ENCODE results near the gene HLTF.

The HLTF gene, protein sequence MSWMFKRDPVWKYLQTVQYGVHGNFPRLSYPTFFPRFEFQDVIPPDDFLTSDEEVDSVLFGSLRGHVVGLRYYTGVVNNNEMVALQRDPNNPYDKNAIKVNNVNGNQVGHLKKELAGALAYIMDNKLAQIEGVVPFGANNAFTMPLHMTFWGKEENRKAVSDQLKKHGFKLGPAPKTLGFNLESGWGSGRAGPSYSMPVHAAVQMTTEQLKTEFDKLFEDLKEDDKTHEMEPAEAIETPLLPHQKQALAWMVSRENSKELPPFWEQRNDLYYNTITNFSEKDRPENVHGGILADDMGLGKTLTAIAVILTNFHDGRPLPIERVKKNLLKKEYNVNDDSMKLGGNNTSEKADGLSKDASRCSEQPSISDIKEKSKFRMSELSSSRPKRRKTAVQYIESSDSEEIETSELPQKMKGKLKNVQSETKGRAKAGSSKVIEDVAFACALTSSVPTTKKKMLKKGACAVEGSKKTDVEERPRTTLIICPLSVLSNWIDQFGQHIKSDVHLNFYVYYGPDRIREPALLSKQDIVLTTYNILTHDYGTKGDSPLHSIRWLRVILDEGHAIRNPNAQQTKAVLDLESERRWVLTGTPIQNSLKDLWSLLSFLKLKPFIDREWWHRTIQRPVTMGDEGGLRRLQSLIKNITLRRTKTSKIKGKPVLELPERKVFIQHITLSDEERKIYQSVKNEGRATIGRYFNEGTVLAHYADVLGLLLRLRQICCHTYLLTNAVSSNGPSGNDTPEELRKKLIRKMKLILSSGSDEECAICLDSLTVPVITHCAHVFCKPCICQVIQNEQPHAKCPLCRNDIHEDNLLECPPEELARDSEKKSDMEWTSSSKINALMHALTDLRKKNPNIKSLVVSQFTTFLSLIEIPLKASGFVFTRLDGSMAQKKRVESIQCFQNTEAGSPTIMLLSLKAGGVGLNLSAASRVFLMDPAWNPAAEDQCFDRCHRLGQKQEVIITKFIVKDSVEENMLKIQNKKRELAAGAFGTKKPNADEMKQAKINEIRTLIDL

DNA sequence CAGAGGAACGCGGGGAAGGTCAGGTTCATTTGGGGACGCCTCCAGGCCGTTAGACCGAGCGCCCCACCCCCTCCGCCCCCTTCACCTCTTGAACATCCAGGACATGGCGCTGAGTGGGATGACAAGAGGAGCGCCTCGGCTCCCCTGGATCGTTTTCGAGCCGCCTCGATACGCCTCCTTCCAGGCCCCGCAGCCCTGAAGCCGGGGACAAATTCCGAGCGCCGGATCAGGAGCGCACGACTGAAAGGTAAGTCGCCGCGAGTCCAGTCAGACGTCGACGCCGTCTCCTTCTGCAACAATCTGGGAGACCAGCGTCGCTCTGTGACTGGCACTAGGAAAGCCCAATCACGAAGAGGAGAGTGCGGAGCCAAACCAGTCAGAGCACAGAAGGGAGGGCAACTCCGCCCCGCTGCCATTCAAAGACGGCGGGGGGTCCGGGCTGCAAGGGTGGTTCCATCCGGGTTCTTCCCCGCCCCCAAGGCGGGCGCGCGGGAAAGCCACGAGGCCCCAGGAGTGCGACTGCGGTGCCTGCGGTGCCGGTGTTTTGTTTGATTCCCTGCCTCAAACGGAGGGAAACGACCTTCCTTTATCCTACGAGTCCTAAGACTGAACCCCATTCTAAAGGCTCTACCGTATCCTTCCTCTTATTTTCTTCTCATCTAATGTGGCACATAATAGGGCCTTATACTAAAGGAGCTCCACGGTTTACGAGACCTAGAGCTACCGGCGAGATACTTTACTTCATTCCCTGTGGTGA is at the start of gene HLTF:
TSS of gene HLTF (minus strand) at position 302 of the 757 bp plus-strand sequence. CDS start at position 105, 197 bp downstream.
- ATAC-seq, result peak; percentile 99
- peak within 1 kb of the TSS; percentile 81 to 89 for H3K27ac Mint-ChIP-seq
- no peaks in the 10 kb centered on the region for H3K27me3 Mint-ChIP-seq
- H3K9me3 Mint-ChIP-seq, result no peaks in the 10 kb centered on the region
- peaks cover 25% of the 10 kb centered on the region for H3K4me1 Mint-ChIP-seq
- DNase-seq, result peak; percentile 84 to 93
- H3K4me3 Mint-ChIP-seq, result peak within 1 kb of the TSS; percentile 97

DNA sequence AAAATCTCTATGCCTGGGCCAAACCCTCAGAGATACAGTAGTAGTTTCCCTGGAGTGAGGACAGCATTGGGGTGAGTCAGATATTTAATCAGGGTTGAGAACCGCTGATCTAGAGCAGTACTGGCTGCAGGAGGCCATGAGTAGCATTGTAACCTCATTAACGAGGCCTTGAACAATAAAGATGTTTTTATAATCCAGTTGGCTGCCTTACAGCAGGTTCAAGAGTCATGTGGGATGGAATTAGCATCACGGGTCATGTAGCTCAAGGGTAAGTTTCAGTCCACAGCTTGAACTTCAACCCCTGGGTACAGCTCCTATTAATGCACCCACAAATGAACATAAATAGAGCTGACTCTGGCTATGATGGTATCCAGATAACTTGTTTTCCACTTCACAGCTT is 48.2 kb upstream of the HLTF start:
- ATAC-seq (no peak), DNase-seq (no peak)
- Mint-ChIP-seq H3K27me3 (no peaks in the 10 kb centered on the region), H3K4me1 (peaks cover 36% of the 10 kb centered on the region), H3K27ac (no peak overlapping the region), H3K4me3 (no peak overlapping the region), H3K9me3 (no peaks in the 10 kb centered on the region)

DNA sequence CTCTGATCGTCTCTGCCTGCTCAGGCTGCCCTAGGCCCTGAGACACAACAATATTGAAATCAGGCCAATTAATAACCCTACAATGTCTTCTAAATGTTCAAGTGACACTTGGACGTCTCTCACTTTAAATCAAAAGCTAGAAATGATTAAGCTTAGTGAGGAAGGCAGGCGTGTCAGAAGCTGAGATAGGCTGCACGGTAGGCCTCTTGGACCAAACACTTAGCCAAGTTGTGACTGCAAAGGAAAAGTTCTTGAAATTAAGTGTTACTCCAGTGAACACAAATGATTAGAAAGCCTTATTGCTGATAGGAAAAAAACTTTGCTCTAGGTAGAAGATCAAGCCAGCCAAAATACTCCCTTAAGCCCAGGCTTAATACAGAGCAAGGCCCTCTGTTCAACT is 45.3 kb upstream of the HLTF start:
- peak overlapping the region; percentile 31 to 87 for H3K27ac Mint-ChIP-seq
- H3K27me3 Mint-ChIP-seq, result no peaks in the 10 kb centered on the region
- no peak for DNase-seq
- peaks cover 45% of the 10 kb centered on the region for H3K4me1 Mint-ChIP-seq
- no peak for ATAC-seq
- H3K4me3 Mint-ChIP-seq, result peak overlapping the region; percentile 40 to 91
- no peaks in the 10 kb centered on the region for H3K9me3 Mint-ChIP-seq

DNA sequence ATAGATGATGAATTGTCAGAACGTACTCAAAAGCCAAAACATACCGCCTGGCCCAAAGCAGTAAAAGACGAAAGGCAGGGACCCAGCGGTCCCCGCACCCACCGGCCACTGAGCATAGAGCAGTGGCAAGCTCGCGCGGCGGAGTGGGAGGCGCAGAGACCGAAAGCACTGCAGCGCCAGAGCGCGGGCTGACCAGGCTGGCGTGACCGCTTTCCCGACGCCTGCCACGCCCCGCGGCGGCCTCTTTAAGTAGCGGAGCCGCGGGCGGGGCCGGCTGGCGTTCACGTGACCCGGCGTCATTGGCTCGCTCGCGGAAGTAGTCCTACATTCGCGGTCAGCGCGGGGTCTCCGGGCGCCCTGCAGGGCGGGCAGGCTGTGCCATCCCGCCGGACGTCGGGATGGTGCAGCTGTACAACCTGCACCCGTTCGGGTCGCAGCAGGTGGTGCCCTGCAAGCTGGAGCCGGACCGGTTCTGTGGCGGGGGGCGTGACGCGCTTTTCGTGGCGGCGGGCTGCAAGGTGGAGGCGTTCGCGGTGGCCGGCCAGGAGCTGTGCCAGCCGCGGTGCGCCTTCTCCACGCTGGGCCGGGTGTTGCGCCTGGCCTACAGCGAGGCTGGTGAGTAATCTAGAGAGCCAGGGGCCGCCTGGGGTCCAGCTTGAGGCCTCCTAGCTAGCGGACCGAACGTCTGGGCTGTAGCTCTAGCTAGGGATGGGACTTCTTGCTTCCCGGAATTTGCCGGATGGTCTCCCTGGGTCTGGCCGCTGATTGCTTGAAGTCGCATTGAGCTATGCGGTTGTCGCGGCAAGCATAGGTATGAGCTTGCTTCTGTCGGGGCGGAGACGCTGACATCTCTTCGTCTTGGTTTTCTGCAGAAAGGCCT is 43.2 kb upstream of the HLTF start, which contains the start of gene HPS3:
TSS of gene HPS3 (plus strand) at position 313 of the 880 bp plus-strand sequence. CDS start at position 399, 86 bp downstream.
- peak; percentile 91 for ATAC-seq
- Mint-ChIP-seq H3K27me3 (peaks cover 5% of the 10 kb centered on the region), H3K4me3 (peak within 1 kb of the TSS; percentile 91 to 93), H3K4me1 (peaks cover 44% of the 10 kb centered on the region), H3K27ac (peak within 1 kb of the TSS; percentile 91 to 92), H3K9me3 (no peaks in the 10 kb centered on the region)
- peak; percentile 77 to 82 for DNase-seq

DNA sequence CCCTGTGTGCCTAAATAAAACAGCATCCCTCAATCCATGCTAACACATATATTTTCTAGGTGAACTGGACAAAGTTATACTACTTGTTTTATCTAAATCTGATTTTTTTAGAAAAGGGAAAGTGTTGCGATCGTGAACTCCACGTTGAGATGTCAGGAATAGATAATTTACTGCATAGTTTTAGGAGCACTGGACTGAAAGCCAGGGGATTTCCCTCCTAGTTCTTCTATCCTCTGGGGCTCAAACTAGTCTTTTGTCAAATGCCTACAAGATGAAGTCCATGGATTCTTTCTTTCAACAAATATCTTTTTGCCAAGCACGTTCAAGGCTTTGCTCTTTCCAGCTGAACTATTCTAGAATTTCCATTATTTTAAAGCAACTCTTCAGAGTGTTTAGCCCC is 42.5 kb upstream of the HLTF start:
- no peaks in the 10 kb centered on the region for H3K9me3 Mint-ChIP-seq
- peaks cover 37% of the 10 kb centered on the region for H3K4me1 Mint-ChIP-seq
- no peak for DNase-seq
- ATAC-seq, result no peak
- peaks cover 12% of the 10 kb centered on the region for H3K27me3 Mint-ChIP-seq
- H3K27ac Mint-ChIP-seq, result peak overlapping the region in 1 of 2 donors; percentile 81
- H3K4me3 Mint-ChIP-seq, result peak overlapping the region; percentile 91 to 93

DNA sequence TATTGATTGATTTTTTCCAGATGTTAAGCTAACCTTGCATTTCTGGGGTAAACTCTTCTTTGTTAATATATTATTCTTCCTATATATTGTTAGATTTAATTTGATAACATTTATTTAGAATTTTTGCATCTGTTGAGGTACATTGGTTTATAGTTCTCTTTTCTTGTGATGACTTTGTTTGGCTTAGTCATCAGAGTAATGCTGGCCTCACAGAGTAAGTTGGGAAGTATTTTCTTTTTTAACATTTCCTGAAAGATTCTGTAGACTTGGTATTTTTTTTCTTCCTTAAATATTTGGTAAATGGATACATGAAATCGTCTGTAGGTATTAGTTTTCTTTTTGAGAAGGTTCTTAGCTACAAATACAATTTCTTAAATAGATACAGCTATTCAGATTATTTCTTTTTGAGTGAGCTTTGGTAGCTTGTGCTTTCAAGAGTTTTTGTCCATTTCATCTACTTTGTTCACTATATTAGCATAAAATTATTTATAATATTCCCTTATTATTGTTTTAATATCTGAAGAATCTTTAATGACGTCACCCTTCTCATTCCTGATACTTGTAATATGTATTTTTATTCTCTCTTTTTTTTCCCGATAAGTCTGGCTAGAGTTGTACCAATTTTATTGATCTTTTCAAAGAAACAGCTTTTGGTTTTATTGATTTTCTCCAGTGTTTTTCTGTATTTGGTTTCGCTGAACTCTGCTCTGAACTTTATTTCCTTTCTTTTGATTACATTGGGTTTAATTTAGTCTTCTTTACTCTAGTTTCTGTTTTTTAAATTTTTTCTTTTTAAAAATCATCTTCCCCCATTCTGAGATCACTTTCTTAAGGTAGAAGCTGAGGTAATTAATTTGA is 36.6 kb upstream of the HLTF start:
- no peak overlapping the region for H3K4me3 Mint-ChIP-seq
- no peaks in the 10 kb centered on the region for H3K4me1 Mint-ChIP-seq
- peaks cover 12% of the 10 kb centered on the region for H3K27me3 Mint-ChIP-seq
- ATAC-seq, result no peak
- no peak overlapping the region for H3K27ac Mint-ChIP-seq
- H3K9me3 Mint-ChIP-seq, result no peaks in the 10 kb centered on the region
- DNase-seq, result no peak

DNA sequence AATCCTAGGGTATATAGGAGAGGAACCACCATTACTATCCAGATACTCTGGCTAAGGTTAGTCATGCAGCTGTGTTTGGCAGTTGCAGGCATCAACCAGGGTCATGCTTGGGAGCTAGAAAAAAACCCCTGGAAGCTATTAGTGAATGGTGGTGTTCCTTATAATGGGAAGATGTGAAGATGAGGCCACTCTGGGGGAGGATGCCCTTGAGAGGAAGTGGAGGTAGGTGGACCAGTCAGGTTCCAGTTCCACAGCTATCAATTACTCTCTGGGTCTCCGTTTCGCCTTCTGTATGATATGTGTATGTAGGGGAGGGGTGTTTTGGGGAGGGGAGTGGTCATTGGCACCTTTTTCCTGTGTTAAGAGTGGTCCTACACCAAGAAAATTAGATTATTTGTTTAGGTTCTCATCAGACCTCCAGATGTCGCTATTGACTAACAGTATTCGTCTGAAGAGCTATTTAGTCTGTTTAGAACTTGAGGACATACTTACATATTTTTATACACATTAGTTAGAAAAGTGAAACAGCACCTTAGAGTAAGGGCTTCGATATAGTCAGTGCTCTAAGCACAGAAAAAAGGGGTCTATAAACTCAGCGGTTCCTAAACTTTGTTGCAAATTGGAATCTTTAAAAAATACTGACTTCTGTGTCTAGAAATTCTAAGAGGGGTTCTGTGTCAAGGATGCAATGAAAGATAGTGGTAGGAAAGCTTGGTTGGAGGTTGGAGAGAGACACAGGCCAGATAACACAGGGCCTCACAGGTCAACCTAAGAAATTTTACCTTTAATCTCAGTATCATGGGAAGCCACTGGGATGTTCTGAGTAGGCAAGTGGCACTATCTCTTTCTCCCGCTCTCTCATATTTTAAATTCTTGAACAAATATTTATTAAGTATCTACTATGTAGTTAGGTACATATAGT is 34.0 kb upstream of the HLTF start:
- no peak overlapping the region for H3K27ac Mint-ChIP-seq
- DNase-seq, result peak in 1 of 2 donors; percentile 10

DNA sequence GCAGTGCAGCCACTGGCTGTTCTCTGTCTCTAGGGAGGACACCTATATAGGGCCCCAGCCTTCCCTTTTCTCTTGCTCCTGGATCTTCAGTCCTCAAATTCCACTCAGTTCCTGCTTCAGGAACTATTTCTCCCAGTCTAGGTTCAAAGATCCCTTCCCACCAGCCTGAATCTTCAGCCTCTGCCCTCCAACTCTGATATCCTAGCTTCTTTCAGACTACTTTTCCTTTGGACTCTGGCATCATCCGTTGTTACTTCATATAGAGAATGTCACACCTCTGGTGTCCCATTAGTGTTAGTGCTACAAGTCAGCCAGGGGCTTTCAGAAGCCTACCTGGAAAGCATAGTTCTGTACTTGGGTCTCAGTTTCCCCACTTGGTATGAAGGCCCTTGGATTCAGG is 33.1 kb upstream of the HLTF start:
- ATAC-seq, result no peak
- peaks cover 6% of the 10 kb centered on the region for H3K27me3 Mint-ChIP-seq

More for the DNA sequence above, 34.0 kb upstream of the HLTF start:
- Mint-ChIP-seq H3K4me3 (no peak overlapping the region), H3K9me3 (no peaks in the 10 kb centered on the region), H3K27me3 (peaks cover 12% of the 10 kb centered on the region), H3K4me1 (no peaks in the 10 kb centered on the region)
- ATAC-seq, result peak; percentile 80

DNA sequence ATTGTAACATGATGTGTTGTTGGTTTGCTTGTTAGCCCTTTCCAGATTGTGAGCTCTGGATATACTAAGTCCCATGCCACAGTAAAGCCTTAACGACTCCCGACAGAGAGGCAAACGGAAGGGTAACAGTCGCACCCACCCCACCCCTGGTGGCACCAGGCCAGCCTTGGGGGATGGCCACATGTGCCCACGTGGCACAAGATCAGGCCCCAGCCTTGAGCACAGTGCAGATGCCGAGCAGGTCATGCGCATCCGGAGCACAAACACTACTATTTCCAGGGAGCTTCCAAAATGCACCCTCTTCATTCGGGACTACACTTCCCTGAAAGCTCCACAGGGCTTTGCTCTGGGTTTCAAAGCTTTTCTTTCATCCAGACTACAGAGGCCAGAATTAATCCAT is 32.4 kb upstream of the HLTF start:
- Mint-ChIP-seq H3K4me3 (no peak overlapping the region), H3K27me3 (no peaks in the 10 kb centered on the region), H3K4me1 (no peaks in the 10 kb centered on the region), H3K27ac (no peak overlapping the region), H3K9me3 (no peaks in the 10 kb centered on the region)
- ATAC-seq (no peak), DNase-seq (no peak)

More for the DNA sequence above, 33.1 kb upstream of the HLTF start:
- Mint-ChIP-seq H3K27ac (no peak overlapping the region), H3K4me1 (no peaks in the 10 kb centered on the region), H3K4me3 (no peak overlapping the region), H3K9me3 (no peaks in the 10 kb centered on the region)
- no peak for DNase-seq

DNA sequence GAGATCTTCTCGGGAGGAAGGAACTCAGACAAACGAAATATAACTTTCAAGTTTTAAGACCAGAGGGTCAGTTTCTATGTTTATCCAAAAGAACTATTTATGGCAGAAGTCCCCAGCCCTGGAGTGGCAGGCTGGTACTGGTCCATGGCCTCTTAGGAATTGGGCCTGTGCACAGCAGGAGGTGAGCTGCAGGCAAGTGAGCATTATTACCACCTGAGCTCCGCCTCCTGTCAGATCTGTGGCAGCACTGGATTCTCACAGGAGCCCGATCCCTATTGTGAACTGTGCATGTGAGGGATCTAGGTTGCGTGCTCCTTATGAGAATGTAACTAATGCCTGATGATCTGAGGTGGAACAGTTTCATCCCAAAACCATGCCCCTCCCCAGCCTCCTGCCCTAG is 28.8 kb upstream of the HLTF start:
- DNase-seq (no peak), ATAC-seq (no peak)
- Mint-ChIP-seq H3K27ac (no peak overlapping the region), H3K9me3 (peaks cover 0 to 3% of the 10 kb centered on the region in 2 donors), H3K27me3 (no peaks in the 10 kb centered on the region), H3K4me3 (no peak overlapping the region), H3K4me1 (no peaks in the 10 kb centered on the region)

DNA sequence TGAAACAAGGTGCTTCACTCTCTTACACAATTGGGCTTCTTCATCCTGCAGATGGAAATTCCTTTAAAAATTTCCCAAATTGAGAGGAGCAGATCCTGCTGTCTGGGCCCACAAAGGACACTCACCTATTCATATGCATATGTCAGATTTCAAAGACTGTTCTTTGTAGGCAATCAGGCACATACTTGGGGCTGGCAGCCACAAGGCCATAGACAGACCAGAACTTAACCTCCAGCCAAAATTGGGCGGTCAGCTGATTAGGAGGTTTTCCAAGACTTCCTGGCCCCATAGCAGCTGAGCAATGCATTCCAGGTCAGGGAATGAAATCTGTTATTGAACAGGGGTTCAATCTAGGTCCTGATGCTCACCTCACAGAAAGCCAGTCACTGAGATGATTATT is 28.1 kb upstream of the HLTF start:
- peaks cover 0 to 6% of the 10 kb centered on the region in 2 donors for H3K9me3 Mint-ChIP-seq
- ATAC-seq, result no peak
- DNase-seq, result no peak
- no peaks in the 10 kb centered on the region for H3K4me1 Mint-ChIP-seq
- H3K4me3 Mint-ChIP-seq, result no peak overlapping the region
- H3K27me3 Mint-ChIP-seq, result no peaks in the 10 kb centered on the region
- H3K27ac Mint-ChIP-seq, result no peak overlapping the region

DNA sequence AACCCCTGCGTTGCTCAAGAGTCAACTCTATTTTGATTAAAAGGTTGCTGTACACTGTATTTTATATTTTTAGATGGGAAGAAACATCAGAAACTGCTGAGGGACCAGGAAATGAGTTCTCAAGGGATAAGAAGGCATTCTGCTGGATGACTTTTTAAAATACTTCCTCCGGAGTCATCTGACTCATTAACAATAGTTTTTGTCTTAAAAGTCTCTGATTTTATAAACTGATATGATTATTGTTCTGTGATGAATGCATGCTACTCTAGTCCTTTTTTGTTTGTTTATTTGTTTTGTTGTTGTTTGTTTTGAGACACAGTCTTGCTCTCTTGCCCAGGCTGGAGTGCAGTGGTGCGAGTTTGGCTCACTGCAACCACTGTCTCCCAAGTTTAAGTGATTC is 18.2 kb upstream of the HLTF start:
- ATAC-seq, result no peak
- no peak for DNase-seq
- Mint-ChIP-seq H3K9me3 (peaks cover 0 to 4% of the 10 kb centered on the region in 2 donors), H3K4me3 (no peak overlapping the region), H3K4me1 (no peaks in the 10 kb centered on the region), H3K27me3 (no peaks in the 10 kb centered on the region), H3K27ac (no peak overlapping the region)

DNA sequence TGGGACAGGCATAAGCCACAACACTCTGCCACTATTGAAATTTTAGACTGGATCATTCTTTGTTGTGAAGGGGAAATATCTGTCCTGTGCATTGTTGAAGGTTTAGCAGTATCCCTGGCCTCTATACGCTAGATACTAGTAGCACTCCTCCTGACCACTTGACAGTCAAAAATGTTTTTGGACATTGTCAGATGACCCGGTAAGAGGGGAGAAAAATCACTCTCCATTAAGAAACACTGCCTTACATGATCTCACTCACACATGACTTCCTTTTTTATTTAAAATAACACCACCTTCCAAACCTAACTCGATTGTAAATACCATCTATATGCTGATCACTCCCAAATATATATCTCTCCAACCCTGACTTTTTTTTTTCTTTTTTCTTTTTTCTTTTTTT is 15.3 kb upstream of the HLTF start:
- H3K4me1 Mint-ChIP-seq, result no peaks in the 10 kb centered on the region
- ATAC-seq, result no peak
- DNase-seq, result no peak
- H3K27ac Mint-ChIP-seq, result no peak overlapping the region
- H3K27me3 Mint-ChIP-seq, result no peaks in the 10 kb centered on the region
- H3K9me3 Mint-ChIP-seq, result peaks cover 0 to 4% of the 10 kb centered on the region in 2 donors
- H3K4me3 Mint-ChIP-seq, result no peak overlapping the region
